Colon (tissue), 2 donors: Measurements from ENCODE around the gene C1QTNF1.

Experiments used
- FAIRE-seq: peaks from 2 replicates; lab custom pipeline; 2012; peaks lifted over from hg19 to GRCh38; lab: Jason Lieb, UNC
- donor health status: control.
- donor health status: control.

The C1QTNF1 gene

GRCh38 chr17:78992542-78993212, 31.3 kb upstream of the C1QTNF1 start:
- no peak for FAIRE-seq

- FAIRE-seq = no peak
Observed at GRCh38 chr17:78993241-78993956, 30.6 kb upstream of the C1QTNF1 start.

GRCh38 chr17:78993981-78994671, 29.8 kb upstream of the C1QTNF1 start:
- FAIRE-seq = no peak

GRCh38 chr17:78995022-78995760, 28.8 kb upstream of the C1QTNF1 start:
- no peak for FAIRE-seq

- FAIRE-seq = no peak
Observed at GRCh38 chr17:78995761-78996451, 28.1 kb upstream of the C1QTNF1 start.

- no peak for FAIRE-seq
Observed at GRCh38 chr17:78996781-78997201, 27.2 kb upstream of the C1QTNF1 start.

GRCh38 chr17:78997231-78997741, 26.7 kb upstream of the C1QTNF1 start:
- FAIRE-seq = no peak

- FAIRE-seq = no peak
Observed at GRCh38 chr17:78997881-78998280, 26.1 kb upstream of the C1QTNF1 start.

- no peak for FAIRE-seq
Observed at GRCh38 chr17:78998311-78999055, 25.5 kb upstream of the C1QTNF1 start.

- no peak for FAIRE-seq
Observed at GRCh38 chr17:78999056-78999768, 24.8 kb upstream of the C1QTNF1 start.

- FAIRE-seq = no peak
Observed at GRCh38 chr17:78999947-79000395, 24.0 kb upstream of the C1QTNF1 start.

GRCh38 chr17:79000396-79001189, 23.4 kb upstream of the C1QTNF1 start:
- no peak for FAIRE-seq

- FAIRE-seq = no peak
Observed at GRCh38 chr17:79001190-79002020, 22.6 kb upstream of the C1QTNF1 start.

GRCh38 chr17:79002291-79002690, 21.7 kb upstream of the C1QTNF1 start:
- FAIRE-seq = no peak

GRCh38 chr17:79002796-79003593, 21.0 kb upstream of the C1QTNF1 start:
- FAIRE-seq = no peak

GRCh38 chr17:79003661-79004411, 20.1 kb upstream of the C1QTNF1 start:
- FAIRE-seq = no peak
